Measurements from ENCODE around the gene CXXC5.
A peak's percentile ranks its signal among the peaks of the same experiment; 100 is the strongest.

The CXXC5 gene

GRCh38 chr5:139689631-139690063 is 41.5 kb downstream of the CXXC5 start:
- no peak for TF ChIP-seq CTCF (IDR thresholded peaks at IDR 0.05)

GRCh38 chr5:139690064-139690802 is 42.1 kb downstream of the CXXC5 start:
- peak; percentile 71 for TF ChIP-seq CTCF (IDR thresholded peaks at IDR 0.05)

- no peak for TF ChIP-seq CTCF (IDR thresholded peaks at IDR 0.05)
These were observed 42.9 kb downstream of the CXXC5 start for GRCh38 chr5:139690803-139691629.

- TF ChIP-seq CTCF (IDR thresholded peaks at IDR 0.05): no peak
These were observed 44.0 kb downstream of the CXXC5 start for GRCh38 chr5:139692148-139692547.

- no peak for TF ChIP-seq CTCF (IDR thresholded peaks at IDR 0.05)
These were observed 44.6 kb downstream of the CXXC5 start for GRCh38 chr5:139692679-139693308.

GRCh38 chr5:139693676-139694364 is 45.7 kb downstream of the CXXC5 start:
- no peak for TF ChIP-seq CTCF (IDR thresholded peaks at IDR 0.05)

- TF ChIP-seq CTCF (IDR thresholded peaks at IDR 0.05): no peak
These were observed 46.5 kb downstream of the CXXC5 start for GRCh38 chr5:139694556-139695177.
